Measurements from ENCODE around the gene EIF3J.
A peak's percentile ranks its signal among the peaks of the same experiment; 100 is the strongest.

EIF3J gene

DNA sequence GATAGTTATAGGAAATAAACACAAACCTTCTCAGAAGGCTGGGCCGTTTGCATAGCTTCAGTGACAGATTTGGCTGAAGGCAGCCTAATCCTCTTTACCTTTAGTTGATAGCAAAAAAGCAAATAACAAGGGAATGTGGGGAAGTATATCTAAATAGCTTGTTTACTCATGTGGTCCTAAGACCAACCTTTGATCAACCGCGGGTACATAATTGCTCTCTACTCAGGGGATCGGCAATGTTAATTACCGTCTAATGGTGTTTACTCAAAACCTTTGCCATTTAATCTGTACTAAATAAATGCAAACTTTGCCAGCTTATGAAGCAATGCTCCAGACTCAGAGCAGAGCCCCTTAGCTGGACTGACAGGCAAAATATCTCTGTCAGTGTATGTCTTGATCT, 51.6 kb downstream of the EIF3J start:
- Histone ChIP-seq H3K79me2 (ENCODE audit: low read length) (no peaks in the 10 kb centered on the region), H3K9me2 (replicated peaks; ENCODE audit: insufficient read depth, low read length) (no peaks in the 10 kb centered on the region), H3K36me3 (replicated peaks; ENCODE audit: insufficient read depth, low read length) (no peaks in the 10 kb centered on the region; the same call in 1 of the 2 replicates), H3K27ac (ENCODE audit: low read length) (no peak overlapping the region), H3K27me3 (replicated peaks; ENCODE audit: insufficient read depth, low read length) (no peaks in the 10 kb centered on the region), H4K20me1 (ENCODE audit: insufficient read depth, low read length) (no peaks in the 10 kb centered on the region), H3K4me1 (ENCODE audit: low read length) (no peaks in the 10 kb centered on the region), H3K4me2 (ENCODE audit: low read depth, low read length) (no peak overlapping the region), H3F3A (ENCODE audit: insufficient read depth, low read length) (no peaks in the 10 kb centered on the region), H3K9me3 (replicated peaks; ENCODE audit: insufficient read depth, low read length) (no peaks in the 10 kb centered on the region), H2AFZ (ENCODE audit: low read length) (no peak overlapping the region), H3K4me3 (ENCODE audit: low read length) (no peak overlapping the region), H3K9ac (ENCODE audit: low read length) (no peak overlapping the region)
- TF ChIP-seq EZH2 (optimal IDR thresholded peaks at IDR 0.05; ENCODE audit: low read depth, low read length) (no peak), EZH2phosphoT487 (IDR thresholded peaks at IDR 0.05; ENCODE audit: low read length) (no peak)
- TF ChIP-seq, protein P1, sequence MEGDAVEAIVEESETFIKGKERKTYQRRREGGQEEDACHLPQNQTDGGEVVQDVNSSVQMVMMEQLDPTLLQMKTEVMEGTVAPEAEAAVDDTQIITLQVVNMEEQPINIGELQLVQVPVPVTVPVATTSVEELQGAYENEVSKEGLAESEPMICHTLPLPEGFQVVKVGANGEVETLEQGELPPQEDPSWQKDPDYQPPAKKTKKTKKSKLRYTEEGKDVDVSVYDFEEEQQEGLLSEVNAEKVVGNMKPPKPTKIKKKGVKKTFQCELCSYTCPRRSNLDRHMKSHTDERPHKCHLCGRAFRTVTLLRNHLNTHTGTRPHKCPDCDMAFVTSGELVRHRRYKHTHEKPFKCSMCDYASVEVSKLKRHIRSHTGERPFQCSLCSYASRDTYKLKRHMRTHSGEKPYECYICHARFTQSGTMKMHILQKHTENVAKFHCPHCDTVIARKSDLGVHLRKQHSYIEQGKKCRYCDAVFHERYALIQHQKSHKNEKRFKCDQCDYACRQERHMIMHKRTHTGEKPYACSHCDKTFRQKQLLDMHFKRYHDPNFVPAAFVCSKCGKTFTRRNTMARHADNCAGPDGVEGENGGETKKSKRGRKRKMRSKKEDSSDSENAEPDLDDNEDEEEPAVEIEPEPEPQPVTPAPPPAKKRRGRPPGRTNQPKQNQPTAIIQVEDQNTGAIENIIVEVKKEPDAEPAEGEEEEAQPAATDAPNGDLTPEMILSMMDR (IDR thresholded peaks at IDR 0.05; ENCODE audit: low read length) = no peak
- DNase-seq = no peak

GRCh38 chr15:44591326-44591725, 54.4 kb downstream of the EIF3J start:
- no peak overlapping the region for H3K27ac ChIP-seq (ENCODE audit: low read length)
- no peaks in the 10 kb centered on the region for H3K9me2 ChIP-seq (replicated peaks; ENCODE audit: insufficient read depth, low read length)
- H3F3A ChIP-seq (ENCODE audit: insufficient read depth, low read length) = peaks cover 13% of the 10 kb centered on the region
- H2AFZ ChIP-seq (ENCODE audit: low read length) = no peak overlapping the region
- no peaks in the 10 kb centered on the region for H4K20me1 ChIP-seq (ENCODE audit: insufficient read depth, low read length)
- H3K9ac ChIP-seq (ENCODE audit: low read length) = no peak overlapping the region
- H3K4me3 ChIP-seq (ENCODE audit: low read length) = no peak overlapping the region
- no peaks in the 10 kb centered on the region for H3K36me3 ChIP-seq (replicated peaks; ENCODE audit: insufficient read depth, low read length)
- H3K27me3 ChIP-seq (replicated peaks; ENCODE audit: insufficient read depth, low read length) = no peaks in the 10 kb centered on the region
- no peaks in the 10 kb centered on the region for H3K9me3 ChIP-seq (replicated peaks; ENCODE audit: insufficient read depth, low read length)
- no peak overlapping the region for H3K4me2 ChIP-seq (ENCODE audit: low read depth, low read length)
- H3K79me2 ChIP-seq (ENCODE audit: low read length) = no peaks in the 10 kb centered on the region
- peaks cover 14% of the 10 kb centered on the region for H3K4me1 ChIP-seq (ENCODE audit: low read length)
- DNase-seq = no peak
- TF ChIP-seq EZH2 (optimal IDR thresholded peaks at IDR 0.05; ENCODE audit: low read depth, low read length) (no peak), EZH2phosphoT487 (IDR thresholded peaks at IDR 0.05; ENCODE audit: low read length) (no peak)
- TF ChIP-seq, protein P1 (IDR thresholded peaks at IDR 0.05; ENCODE audit: low read length) = no peak

DNA sequence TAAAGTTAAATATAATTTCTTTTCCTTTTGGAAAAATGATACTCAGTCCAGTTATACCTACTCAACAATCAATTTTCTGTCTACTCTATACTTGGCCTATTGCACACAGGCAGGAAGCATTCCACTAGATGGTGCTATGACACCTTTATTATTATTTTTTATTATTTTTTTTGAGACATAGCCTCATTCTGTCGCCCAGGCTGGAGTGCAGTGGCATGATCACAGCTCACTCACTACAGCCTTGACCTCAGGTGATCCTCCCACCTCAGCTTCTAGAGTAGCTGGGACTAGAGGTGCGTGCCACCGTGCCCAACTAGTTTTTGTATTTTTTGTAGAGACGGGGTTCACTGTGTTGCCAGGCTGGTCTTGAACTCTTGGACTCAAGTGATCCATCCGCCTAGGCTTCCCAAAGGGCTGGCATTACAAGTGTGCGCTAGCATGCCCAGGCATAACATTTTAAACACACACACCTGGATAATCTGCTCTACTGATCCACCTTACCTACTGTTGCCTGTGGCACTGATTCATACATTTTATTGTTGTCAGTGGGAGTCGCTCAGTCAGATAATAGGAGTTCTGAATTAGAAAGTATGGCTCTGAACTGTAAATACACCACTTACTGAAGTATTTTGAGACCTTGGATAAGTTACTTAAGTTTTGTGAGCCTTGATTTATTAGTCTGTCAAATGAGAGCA, 56.2 kb downstream of the EIF3J start:
- peak; percentile 28 for DNase-seq

More for the DNA sequence above, 56.2 kb downstream of the EIF3J start:
- no peak overlapping the region for H3K9ac ChIP-seq (ENCODE audit: low read length)
- H4K20me1 ChIP-seq (ENCODE audit: insufficient read depth, low read length) = no peaks in the 10 kb centered on the region
- TF ChIP-seq, protein P1 (IDR thresholded peaks at IDR 0.05; ENCODE audit: low read length) = peak; percentile 28
- no peak for TF ChIP-seq EZH2 (optimal IDR thresholded peaks at IDR 0.05; ENCODE audit: low read depth, low read length)
- no peaks in the 10 kb centered on the region for H3K79me2 ChIP-seq (ENCODE audit: low read length)
- H3K4me2 ChIP-seq (ENCODE audit: low read depth, low read length) = no peak overlapping the region
- no peaks in the 10 kb centered on the region for H3K27me3 ChIP-seq (replicated peaks; ENCODE audit: insufficient read depth, low read length)
- H2AFZ ChIP-seq (ENCODE audit: low read length) = no peak overlapping the region
- H3F3A ChIP-seq (ENCODE audit: insufficient read depth, low read length) = peaks cover 18% of the 10 kb centered on the region
- no peak overlapping the region for H3K4me3 ChIP-seq (ENCODE audit: low read length)
- peak overlapping the region; percentile 23; the same call in 1 of the 2 replicates for H3K27ac ChIP-seq (ENCODE audit: low read length)
- H3K9me3 ChIP-seq (replicated peaks; ENCODE audit: insufficient read depth, low read length) = no peaks in the 10 kb centered on the region
- peaks cover 24% of the 10 kb centered on the region for H3K4me1 ChIP-seq (ENCODE audit: low read length)
- no peaks in the 10 kb centered on the region for H3K9me2 ChIP-seq (replicated peaks; ENCODE audit: insufficient read depth, low read length)
- no peaks in the 10 kb centered on the region for H3K36me3 ChIP-seq (replicated peaks; ENCODE audit: insufficient read depth, low read length)
